OCI-LY7 (cell line): Measurements from ENCODE around the gene CNOT4.

Experiments used
- CTCF ChIP-seq: fragments of 200-600 bp; sonication (generic); conservative IDR thresholded peaks from 2 replicates; pipeline ENCODE4 v1.5.1; 2014; ENCODE audit warnings: mild to moderate bottlenecking, antibody characterized with exemption, low read length, moderate library complexity, mixed read lengths
- EZH2phosphoT487 ChIP-seq: fragments of 200-600 bp; sonication (generic); IDR thresholded peaks from 2 replicates; pipeline ENCODE4 v1.6.1; 2018; ENCODE audit warnings: low read depth, borderline replicate concordance, mild to moderate bottlenecking, mixed run types, antibody characterized with exemption, low read length, moderate library complexity, mixed read lengths

- no peak for TF ChIP-seq CTCF
- no peak for TF ChIP-seq EZH2phosphoT487
Observed at GRCh38 chr7:135397689-135398088, 112.2 kb downstream of the CNOT4 start.
